MM.1S (cell line): ENCODE measurements around the gene TPD52L1.
A peak's percentile ranks its signal among the peaks of the same experiment; 100 is the strongest.

Experiments
- DNase-seq: peaks from one replicate; pipeline ENCODE4 v3.0.0-alpha.2; 2015
- H2AFZ ChIP-seq: fragments of 300-600 bp; sonication (generic); 2 replicates; pipeline ENCODE4 v1.6.0; 2016; ENCODE audit warnings: antibody characterized with exemption, low read length
- H3F3A ChIP-seq: fragments of 300-600 bp; sonication (generic); 2 replicates; pipeline ENCODE4 v1.6.1; 2016; ENCODE audit warnings: mild to moderate bottlenecking, antibody characterized with exemption, low read length, moderate library complexity, mixed read lengths; ENCODE audit not compliant: insufficient read depth
- H3K27ac ChIP-seq: fragments of 300-600 bp; sonication (generic); 2 replicates; pipeline ENCODE4 v1.5.1; 2016; ENCODE audit warnings: mild to moderate bottlenecking, low read length
- H3K27me3 ChIP-seq: fragments of 300-600 bp; sonication (generic); replicated peaks from 2 replicates; pipeline ENCODE4 v1.6.0; 2016; ENCODE audit warnings: low read length; ENCODE audit not compliant: insufficient read depth
- H3K36me3 ChIP-seq: fragments of 300-600 bp; sonication (generic); replicated peaks from 2 replicates; pipeline ENCODE4 v1.6.1; 2016; ENCODE audit warnings: mild to moderate bottlenecking, low read length, mixed read lengths; ENCODE audit not compliant: insufficient read depth
- H3K4me1 ChIP-seq: fragments of 300-600 bp; sonication (generic); 2 replicates; pipeline ENCODE4 v1.6.1; 2016; ENCODE audit warnings: low read length, mixed read lengths
- H3K4me2 ChIP-seq: fragments of 300-600 bp; sonication (generic); 2 replicates; pipeline ENCODE4 v1.6.0; 2016; ENCODE audit warnings: low read depth, low read length
- H3K4me3 ChIP-seq: fragments of 300-600 bp; sonication (generic); 2 replicates; pipeline ENCODE4 v1.5.1; 2016; ENCODE audit warnings: low read length, mixed read lengths
- H3K79me2 ChIP-seq: fragments of 300-600 bp; sonication (generic); 2 replicates; pipeline ENCODE4 v1.6.1; 2016; ENCODE audit warnings: mixed run types, low read length, mixed read lengths
- H3K9ac ChIP-seq: fragments of 300-600 bp; sonication (generic); 2 replicates; pipeline ENCODE4 v1.6.1; 2016; ENCODE audit warnings: low read length, mixed read lengths
- H3K9me2 ChIP-seq: fragments of 300-600 bp; sonication (generic); replicated peaks from 2 replicates; pipeline ENCODE4 v1.6.1; 2016; ENCODE audit warnings: mild to moderate bottlenecking, low read length, mixed read lengths; ENCODE audit not compliant: insufficient read depth
- H3K9me3 ChIP-seq: fragments of 300-600 bp; sonication (generic); replicated peaks from 2 replicates; pipeline ENCODE4 v1.6.1; 2016; ENCODE audit warnings: mild to moderate bottlenecking, low read length, mixed read lengths; ENCODE audit not compliant: insufficient read depth
- H4K20me1 ChIP-seq: fragments of 300-600 bp; sonication (generic); 2 replicates; pipeline ENCODE4 v1.6.1; 2016; ENCODE audit warnings: mild to moderate bottlenecking, low read length, moderate library complexity, mixed read lengths; ENCODE audit not compliant: insufficient read depth
- EZH2 ChIP-seq: fragments of 300-600 bp; sonication (generic); optimal IDR thresholded peaks from 2 replicates; pipeline ENCODE3; 2017; ENCODE audit warnings: low read depth, mild to moderate bottlenecking, antibody characterized with exemption, low read length, mixed read lengths
- EZH2phosphoT487 ChIP-seq: fragments of 300-600 bp; sonication (generic); IDR thresholded peaks from 2 replicates; pipeline ENCODE4 v1.6.1; 2018; ENCODE audit warnings: antibody characterized with exemption, low read length
- TF ChIP-seq, protein P1 (sequence below): fragments of 300-600 bp; sonication (generic); IDR thresholded peaks from 2 replicates; pipeline ENCODE4 v1.5.1; 2016; ENCODE audit warnings: antibody characterized with exemption, low read length, mixed read lengths

Gene TPD52L1

DNA sequence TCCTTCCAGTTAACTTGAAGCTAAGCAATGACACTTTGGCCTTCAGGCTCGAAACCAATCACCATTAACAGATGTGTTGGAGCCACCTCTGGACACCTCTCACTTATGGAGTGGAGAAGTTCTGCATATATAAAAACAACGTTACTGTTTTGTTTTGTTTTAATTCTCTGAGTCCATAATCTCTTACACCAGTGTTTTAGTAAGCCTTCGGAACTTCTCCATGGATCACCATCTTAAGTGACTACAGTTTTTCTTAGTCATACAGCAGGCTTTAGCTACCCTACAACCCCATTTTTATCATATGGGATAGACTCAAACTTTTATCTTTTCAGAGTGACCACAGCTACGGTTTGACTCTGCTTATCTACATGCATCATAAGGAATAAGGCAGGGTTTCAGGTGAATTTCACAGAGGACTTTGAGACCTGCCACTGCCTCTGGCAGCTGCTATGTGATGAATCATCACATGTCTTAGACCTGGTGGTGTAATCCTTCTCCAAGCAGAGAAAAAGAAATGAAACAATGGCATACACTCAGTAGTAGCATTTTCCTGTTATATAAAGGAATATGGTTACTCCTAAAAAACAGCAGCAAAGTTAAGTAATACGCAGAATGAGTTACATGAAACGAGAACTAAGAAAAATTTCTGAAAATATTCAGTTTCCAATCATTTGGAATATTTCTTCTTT lies 153.7 kb downstream of the TPD52L1 start:
- no peaks in the 10 kb centered on the region for H3K27me3 ChIP-seq
- no peak for DNase-seq
- no peaks in the 10 kb centered on the region for H4K20me1 ChIP-seq
- peaks cover 4% of the 10 kb centered on the region for H3F3A ChIP-seq
- H3K4me2 ChIP-seq: no peak overlapping the region
- no peaks in the 10 kb centered on the region for H3K9me3 ChIP-seq
- H3K79me2 ChIP-seq: no peaks in the 10 kb centered on the region
- H2AFZ ChIP-seq: no peak overlapping the region
- TF ChIP-seq EZH2: no peak
- TF ChIP-seq, protein P1, sequence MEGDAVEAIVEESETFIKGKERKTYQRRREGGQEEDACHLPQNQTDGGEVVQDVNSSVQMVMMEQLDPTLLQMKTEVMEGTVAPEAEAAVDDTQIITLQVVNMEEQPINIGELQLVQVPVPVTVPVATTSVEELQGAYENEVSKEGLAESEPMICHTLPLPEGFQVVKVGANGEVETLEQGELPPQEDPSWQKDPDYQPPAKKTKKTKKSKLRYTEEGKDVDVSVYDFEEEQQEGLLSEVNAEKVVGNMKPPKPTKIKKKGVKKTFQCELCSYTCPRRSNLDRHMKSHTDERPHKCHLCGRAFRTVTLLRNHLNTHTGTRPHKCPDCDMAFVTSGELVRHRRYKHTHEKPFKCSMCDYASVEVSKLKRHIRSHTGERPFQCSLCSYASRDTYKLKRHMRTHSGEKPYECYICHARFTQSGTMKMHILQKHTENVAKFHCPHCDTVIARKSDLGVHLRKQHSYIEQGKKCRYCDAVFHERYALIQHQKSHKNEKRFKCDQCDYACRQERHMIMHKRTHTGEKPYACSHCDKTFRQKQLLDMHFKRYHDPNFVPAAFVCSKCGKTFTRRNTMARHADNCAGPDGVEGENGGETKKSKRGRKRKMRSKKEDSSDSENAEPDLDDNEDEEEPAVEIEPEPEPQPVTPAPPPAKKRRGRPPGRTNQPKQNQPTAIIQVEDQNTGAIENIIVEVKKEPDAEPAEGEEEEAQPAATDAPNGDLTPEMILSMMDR: no peak
- TF ChIP-seq EZH2phosphoT487: no peak
- no peak overlapping the region for H3K27ac ChIP-seq
- no peaks in the 10 kb centered on the region for H3K9me2 ChIP-seq
- H3K9ac ChIP-seq: no peak overlapping the region
- no peaks in the 10 kb centered on the region for H3K4me1 ChIP-seq
- no peaks in the 10 kb centered on the region for H3K36me3 ChIP-seq
- H3K4me3 ChIP-seq: no peak overlapping the region

GRCh38 chr6:125307964-125308615 lies 154.5 kb downstream of the TPD52L1 start:
- Histone ChIP-seq H3K4me1 (no peaks in the 10 kb centered on the region), H3K4me3 (no peak overlapping the region), H3K4me2 (no peak overlapping the region), H3K27ac (no peak overlapping the region), H3K9me3 (no peaks in the 10 kb centered on the region), H3K79me2 (no peaks in the 10 kb centered on the region), H3K36me3 (no peaks in the 10 kb centered on the region), H3K27me3 (no peaks in the 10 kb centered on the region), H2AFZ (no peak overlapping the region), H3K9me2 (no peaks in the 10 kb centered on the region), H3K9ac (no peak overlapping the region), H3F3A (no peaks in the 10 kb centered on the region), H4K20me1 (no peaks in the 10 kb centered on the region)
- DNase-seq: no peak
- TF ChIP-seq, protein P1: no peak
- TF ChIP-seq EZH2: no peak
- TF ChIP-seq EZH2phosphoT487: no peak

DNA sequence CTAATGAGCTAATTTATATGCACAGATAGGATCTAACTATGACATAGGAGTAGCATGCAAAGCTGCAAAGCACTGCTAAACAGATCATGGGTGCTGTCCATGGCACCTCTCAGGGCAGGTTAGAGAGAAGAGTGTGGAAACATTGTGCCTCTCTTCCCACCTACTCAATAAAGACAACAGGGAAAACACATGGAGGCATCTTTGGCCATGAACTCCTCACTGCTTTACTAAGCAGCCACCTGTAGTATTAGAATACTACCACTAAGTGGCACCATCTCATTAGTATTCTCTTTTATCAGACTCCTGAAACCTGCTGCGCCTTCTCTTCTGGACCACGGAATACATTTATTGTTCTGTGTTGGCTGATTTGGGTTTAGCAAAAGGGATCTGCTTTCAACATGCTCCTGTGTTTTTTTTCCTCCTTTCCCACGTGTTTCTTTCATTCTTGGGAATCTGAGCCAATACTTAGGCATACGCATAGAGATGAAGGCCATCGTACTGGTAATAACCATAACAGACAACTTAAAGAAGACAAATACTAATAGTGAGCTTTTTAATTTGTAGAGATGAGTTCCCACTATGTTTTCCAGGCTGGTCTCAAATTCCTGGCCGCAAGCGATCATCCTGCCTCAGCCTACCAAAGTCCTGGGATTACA lies 157.5 kb downstream of the TPD52L1 start:
- H3K4me2 ChIP-seq: no peak overlapping the region
- no peak overlapping the region for H3K9ac ChIP-seq
- no peaks in the 10 kb centered on the region for H3F3A ChIP-seq
- H3K9me3 ChIP-seq: no peaks in the 10 kb centered on the region
- no peaks in the 10 kb centered on the region for H3K79me2 ChIP-seq
- TF ChIP-seq, protein P1: peak; percentile 75
- TF ChIP-seq EZH2phosphoT487: no peak
- no peaks in the 10 kb centered on the region for H3K27me3 ChIP-seq
- H3K36me3 ChIP-seq: no peaks in the 10 kb centered on the region
- no peak overlapping the region for H2AFZ ChIP-seq
- no peaks in the 10 kb centered on the region for H4K20me1 ChIP-seq
- H3K4me1 ChIP-seq: no peaks in the 10 kb centered on the region
- H3K9me2 ChIP-seq: no peaks in the 10 kb centered on the region
- H3K27ac ChIP-seq: no peak overlapping the region
- no peak overlapping the region for H3K4me3 ChIP-seq
- peak; percentile 42 for DNase-seq
